HG02885 (cell line): ENCODE data around the gene SPOCD1.

Source experiments
- ATAC-seq: cut with Tn5 transposase; IDR thresholded peaks from one replicate; pipeline ENCODE4 v1.9.1; 2021; ENCODE audit warnings: mild to moderate bottlenecking; ENCODE audit not compliant: unreplicated experiment, poor library complexity

The SPOCD1 gene

DNA sequence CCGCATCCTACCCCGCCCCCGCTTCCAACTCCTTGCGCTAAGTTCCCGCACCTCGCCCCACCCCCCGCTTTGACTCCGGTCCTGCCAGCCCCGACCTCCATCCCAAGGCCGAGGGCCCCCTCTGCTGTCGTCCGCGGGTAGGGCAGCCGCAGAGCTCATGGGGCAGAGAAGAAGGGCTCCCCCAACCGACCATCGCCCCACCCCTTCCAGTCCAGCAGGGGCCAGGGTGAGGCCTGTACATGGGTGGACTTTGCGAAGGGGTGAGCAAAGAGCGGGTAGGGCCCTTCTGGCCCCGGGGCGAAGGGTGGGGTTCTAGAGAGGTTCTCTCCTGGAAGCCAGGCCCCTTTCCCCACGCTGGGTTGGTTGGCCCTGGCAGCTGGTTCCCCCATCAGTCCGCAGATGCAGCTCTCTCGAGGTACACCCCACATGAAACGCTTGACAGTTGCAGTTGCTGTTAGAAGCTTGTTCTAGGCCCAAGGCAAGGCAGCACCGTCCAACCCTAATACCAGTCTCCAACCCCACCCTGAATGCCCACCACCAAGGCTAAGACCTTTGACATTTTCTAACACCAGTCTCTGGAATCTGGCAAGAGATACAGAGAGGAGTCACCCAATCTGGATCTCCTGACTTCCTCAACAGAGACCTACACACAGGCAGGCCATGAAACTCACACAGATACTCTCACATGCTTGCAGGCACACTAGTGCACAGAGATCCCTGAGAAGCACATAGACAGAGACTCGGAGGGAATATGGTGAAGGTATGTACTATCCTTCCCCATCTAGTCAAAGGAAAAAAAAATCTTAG is 26.4 kb downstream of the SPOCD1 start:
- ATAC-seq: peak; percentile 71

- peak; percentile 10 for ATAC-seq
These were observed 27.0 kb downstream of the SPOCD1 start for GRCh38 chr1:31788825-31789256.

GRCh38 chr1:31788138-31788824 is 27.5 kb downstream of the SPOCD1 start:
- peak; percentile 70 for ATAC-seq

DNA sequence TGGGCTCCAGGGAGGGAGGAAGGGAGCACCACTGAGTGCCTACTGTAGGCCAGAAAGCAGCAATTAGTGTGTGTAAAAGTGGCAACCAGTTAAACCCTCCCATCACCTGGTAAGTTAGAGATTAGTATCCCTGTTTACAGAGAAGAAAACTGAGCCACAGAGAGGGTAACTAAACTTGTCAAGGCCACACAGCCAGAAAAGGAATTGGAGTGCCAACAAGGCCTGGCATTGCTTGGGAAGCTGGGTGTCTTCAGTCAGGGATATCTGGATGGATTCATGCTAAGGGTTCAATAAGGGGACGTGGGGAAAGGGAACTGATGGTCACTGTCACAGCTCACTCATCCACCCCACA is 28.1 kb downstream of the SPOCD1 start:
- ATAC-seq: no peak

GRCh38 chr1:31787261-31787660 is 28.6 kb downstream of the SPOCD1 start:
- no peak for ATAC-seq

GRCh38 chr1:31786366-31787060 is 29.3 kb downstream of the SPOCD1 start:
- ATAC-seq: no peak

- ATAC-seq: no peak
These were observed 29.9 kb downstream of the SPOCD1 start for GRCh38 chr1:31785947-31786290.

- no peak for ATAC-seq
These were observed 30.5 kb downstream of the SPOCD1 start for GRCh38 chr1:31785020-31785946.

- ATAC-seq: no peak
These were observed 31.3 kb downstream of the SPOCD1 start for GRCh38 chr1:31784356-31785019.

- ATAC-seq: no peak
These were observed 32.0 kb downstream of the SPOCD1 start for GRCh38 chr1:31783846-31784245.

DNA sequence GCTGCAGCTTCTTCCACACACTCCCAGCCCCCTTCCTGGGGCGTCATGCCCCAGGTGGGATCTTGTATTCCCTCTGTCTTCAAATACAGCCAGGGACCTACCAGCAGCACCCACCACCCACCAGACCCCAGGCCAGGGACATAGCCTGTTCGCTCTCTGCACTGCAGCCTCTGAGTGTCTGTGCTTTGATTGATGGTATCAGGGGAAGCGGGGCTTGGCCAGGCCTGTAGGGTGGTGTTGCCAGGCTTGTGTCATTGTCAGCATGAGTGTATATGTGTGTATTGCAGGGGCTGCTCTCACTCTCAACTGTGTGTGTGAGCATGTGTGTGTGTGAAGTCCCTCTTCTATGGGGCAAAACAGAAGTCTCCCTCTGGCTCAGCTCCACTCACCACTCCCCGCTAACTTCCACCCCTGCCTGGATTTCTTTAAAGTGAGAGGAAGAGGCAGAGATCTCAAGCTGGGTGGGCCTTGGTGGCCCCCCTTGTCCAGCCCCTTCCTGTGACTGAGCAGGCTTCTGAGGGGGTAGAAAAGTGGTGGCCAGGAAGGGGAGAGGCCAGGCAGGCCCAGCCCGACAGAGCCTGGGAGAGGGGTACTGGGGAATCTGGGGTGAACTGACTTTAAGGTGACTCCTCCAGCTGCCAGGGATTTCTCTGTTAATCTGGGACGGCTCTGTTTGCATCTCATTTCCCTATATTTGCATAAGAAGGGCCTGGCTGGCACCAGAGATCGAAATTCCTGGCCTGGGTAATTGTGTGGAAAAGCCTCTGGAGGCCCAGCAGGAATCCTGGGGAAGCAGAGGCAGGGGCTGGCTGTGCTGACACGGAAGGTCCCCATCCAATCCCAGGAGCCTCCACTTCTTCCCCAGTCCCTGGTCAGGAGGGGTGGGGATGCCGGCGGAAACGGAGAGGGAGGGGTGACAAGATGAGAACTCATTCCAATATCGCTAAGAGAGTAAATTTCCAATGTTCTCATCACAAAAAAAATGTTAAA is 33.1 kb downstream of the SPOCD1 start:
- ATAC-seq: no peak

GRCh38 chr1:31781756-31782371 is 34.0 kb downstream of the SPOCD1 start:
- ATAC-seq: no peak

GRCh38 chr1:31781138-31781755 is 34.6 kb downstream of the SPOCD1 start:
- no peak for ATAC-seq

GRCh38 chr1:31780632-31781031 is 35.2 kb downstream of the SPOCD1 start:
- no peak for ATAC-seq

DNA sequence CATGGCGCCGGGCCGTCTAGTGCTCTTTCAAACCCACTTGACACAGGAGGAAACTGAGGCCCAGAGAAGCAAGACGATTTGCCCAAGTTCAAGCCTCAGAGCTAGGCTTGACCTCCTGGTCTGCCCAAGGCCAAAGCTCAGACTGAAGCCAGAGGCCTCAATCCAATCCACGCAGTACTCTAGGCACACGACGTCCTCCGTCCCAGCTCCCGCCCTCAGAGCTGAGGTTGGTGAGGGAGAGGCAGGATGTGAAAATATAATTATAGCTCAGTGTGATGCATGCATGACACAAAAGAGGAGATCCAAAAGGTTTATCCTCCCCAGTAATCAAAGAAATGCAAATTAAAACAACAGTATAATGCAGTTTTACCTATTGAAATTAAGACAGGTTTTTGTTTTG is 36.1 kb downstream of the SPOCD1 start:
- ATAC-seq: no peak

DNA sequence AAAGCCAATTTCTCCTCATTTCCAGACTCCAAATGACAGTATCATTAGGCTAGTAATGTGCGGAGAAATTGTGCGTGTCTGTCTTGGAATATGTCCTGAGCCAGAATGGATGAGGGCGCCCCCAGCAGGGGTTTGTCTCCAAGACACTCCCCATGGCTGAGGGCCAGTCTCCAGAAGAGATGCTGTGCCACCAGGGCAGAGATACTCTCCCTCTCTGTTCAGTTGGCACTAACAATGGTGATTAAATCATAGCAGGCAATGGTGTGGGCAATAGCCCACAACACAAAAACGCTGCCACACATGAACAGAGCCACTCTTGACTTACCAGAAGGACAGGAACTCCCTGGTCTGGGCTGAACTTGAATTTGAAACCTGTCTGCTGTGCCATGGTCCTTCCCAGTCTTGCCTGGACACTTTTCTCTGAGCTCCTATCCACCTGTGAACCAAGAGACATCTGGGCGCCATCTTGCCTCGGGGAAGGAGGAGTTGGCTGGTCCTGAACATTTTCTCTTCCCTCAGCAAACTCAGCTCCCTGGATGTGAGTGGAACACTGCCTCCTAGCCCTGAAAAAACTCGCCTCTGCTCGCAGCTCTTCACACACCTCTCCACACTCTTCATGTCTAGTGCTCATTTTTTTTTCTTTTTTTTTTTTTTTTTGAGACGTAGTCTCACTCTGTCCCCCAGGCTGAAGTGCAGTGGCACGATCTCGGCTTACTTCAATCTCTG is 36.9 kb downstream of the SPOCD1 start:
- no peak for ATAC-seq

DNA sequence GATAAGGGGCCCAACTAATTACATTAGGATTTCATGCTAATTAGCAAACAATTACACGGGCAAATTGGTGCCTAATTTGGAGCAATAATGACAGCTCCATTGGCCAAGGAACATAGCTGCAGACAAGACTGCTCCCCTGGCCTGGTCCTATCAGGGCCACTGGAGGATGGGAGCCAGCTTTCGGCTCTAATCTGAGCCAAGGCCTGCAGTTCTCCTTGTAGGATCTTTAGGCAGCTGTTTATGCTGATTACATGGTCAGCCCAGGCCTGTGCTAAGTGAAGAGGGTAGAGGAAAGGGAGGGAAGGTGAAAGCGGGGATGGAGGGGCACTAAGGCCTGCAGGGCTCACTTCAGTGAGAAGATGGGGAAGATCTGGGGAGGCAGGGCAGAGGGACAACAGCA is 39.3 kb downstream of the SPOCD1 start:
- ATAC-seq: no peak
